Duodenal mucosa (tissue), 2 donors: ENCODE results near the gene LMNB1.
"Not testable (repeated sequence)": the region's sequence is repeated elsewhere in the genome, so short reads cannot be mapped to it uniquely, and the experiment has no call there.

Source experiments
- H3K27ac ChIP-seq: one replicate; pipeline ENCODE4 v1.7.0; 2013; ENCODE audit warnings: low read depth, low read length
- H3K27me3 ChIP-seq, 2 donors: one replicate each; pipeline ENCODE4 v1.7.0; 2013; ENCODE audit warnings: low read length in 2 of 2, control low read depth in 1 of 2; ENCODE audit not compliant: insufficient read depth in 2 of 2, control insufficient read depth in 1 of 2
- H3K36me3 ChIP-seq, 2 donors: one replicate each; pipeline ENCODE4 v1.7.0; 2013; ENCODE audit warnings: low read length in 2 of 2, control low read depth in 1 of 2; ENCODE audit not compliant: insufficient read depth in 2 of 2, control insufficient read depth in 1 of 2
- H3K4me1 ChIP-seq, 2 donors: one replicate each; pipeline ENCODE4 v1.7.0; 2013; ENCODE audit warnings: low read length in 2 of 2, control low read depth in 1 of 2; ENCODE audit not compliant: insufficient read depth in 2 of 2, control insufficient read depth in 1 of 2
- H3K4me3 ChIP-seq, 2 donors: one replicate each; pipeline ENCODE4 v1.7.0; 2013; ENCODE audit warnings: low read length in 2 of 2, low read depth in 1 of 2
- H3K9ac ChIP-seq, 2 donors: one replicate each; pipeline ENCODE4 v1.7.0; 2013; ENCODE audit warnings: low read length in 2 of 2, low read depth in 1 of 2
- H3K9me3 ChIP-seq, 2 donors: one replicate each; pipeline ENCODE4 v1.7.0; 2013; ENCODE audit warnings: low read length in 2 of 2, control low read depth in 1 of 2; ENCODE audit not compliant: control insufficient read depth in 1 of 2

LMNB1 gene

DNA sequence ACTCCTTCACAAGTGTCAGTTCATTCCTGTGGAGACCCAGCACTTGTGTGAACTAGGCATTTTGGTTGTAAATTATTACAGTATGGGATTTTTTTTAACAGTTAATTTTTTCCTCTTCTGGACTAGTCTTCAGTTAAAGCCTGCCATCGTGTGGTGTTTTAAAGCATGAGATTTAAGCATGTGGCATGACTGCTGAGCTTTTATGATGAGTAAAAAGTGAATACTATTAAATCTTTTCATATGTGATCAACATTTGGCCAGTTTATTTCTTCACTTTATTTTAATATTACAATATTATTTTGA lies 25.0 kb downstream of the LMNB1 start:
- H3K9me3 ChIP-seq = no peaks in the 10 kb centered on the region
- H3K27ac ChIP-seq = no peak overlapping the region
- peaks cover 5 to 8% of the 10 kb centered on the region in 2 donors for H3K36me3 ChIP-seq
- no peaks in the 10 kb centered on the region for H3K27me3 ChIP-seq
- H3K4me3 ChIP-seq = no peak overlapping the region
- no peak overlapping the region for H3K9ac ChIP-seq
- H3K4me1 ChIP-seq = no peaks in the 10 kb centered on the region

GRCh38 chr5:126805063-126805462 lies 28.1 kb downstream of the LMNB1 start:
- Histone ChIP-seq H3K27me3 (no peaks in the 10 kb centered on the region), H3K4me1 (no peaks in the 10 kb centered on the region), H3K27ac (no peak overlapping the region), H3K4me3 (no peak overlapping the region), H3K36me3 (peaks cover 5 to 12% of the 10 kb centered on the region in 2 donors), H3K9ac (no peak overlapping the region), H3K9me3 (no peaks in the 10 kb centered on the region)

GRCh38 chr5:126808521-126808988 lies 31.6 kb downstream of the LMNB1 start:
- Histone ChIP-seq H3K36me3 (peaks cover 5 to 26% of the 10 kb centered on the region in 2 donors), H3K27ac (no peak overlapping the region), H3K4me3 (no peak overlapping the region)

GRCh38 chr5:126809916-126810315 lies 33.0 kb downstream of the LMNB1 start:
- Histone ChIP-seq H3K9ac (no peak overlapping the region), H3K4me3 (no peak overlapping the region), H3K4me1 (no peaks in the 10 kb centered on the region), H3K36me3 (peaks cover 5 to 32% of the 10 kb centered on the region in 2 donors), H3K27me3 (no peaks in the 10 kb centered on the region), H3K27ac (no peak overlapping the region), H3K9me3 (no peaks in the 10 kb centered on the region)

More at GRCh38 chr5:126808521-126808988, 31.6 kb downstream of the LMNB1 start:
- H3K4me1 ChIP-seq = no peaks in the 10 kb centered on the region
- H3K9me3 ChIP-seq = no peaks in the 10 kb centered on the region
- H3K9ac ChIP-seq = no peak overlapping the region
- H3K27me3 ChIP-seq = no peaks in the 10 kb centered on the region

GRCh38 chr5:126810596-126811380 lies 33.9 kb downstream of the LMNB1 start:
- H3K9me3 ChIP-seq = no peaks in the 10 kb centered on the region
- no peak overlapping the region for H3K27ac ChIP-seq
- H3K36me3 ChIP-seq = peaks cover 5 to 31% of the 10 kb centered on the region in 2 donors
- no peaks in the 10 kb centered on the region for H3K27me3 ChIP-seq
- no peak overlapping the region for H3K9ac ChIP-seq
- no peak overlapping the region for H3K4me3 ChIP-seq
- no peaks in the 10 kb centered on the region for H3K4me1 ChIP-seq

- Histone ChIP-seq H3K9ac (no peak overlapping the region), H3K4me1 (no peaks in the 10 kb centered on the region), H3K4me3 (no peak overlapping the region), H3K9me3 (no peaks in the 10 kb centered on the region), H3K27ac (no peak overlapping the region), H3K27me3 (no peaks in the 10 kb centered on the region), H3K36me3 (peaks cover 3 to 30% of the 10 kb centered on the region in 2 donors)
These were observed 34.7 kb downstream of the LMNB1 start for GRCh38 chr5:126811515-126812198.

GRCh38 chr5:126812199-126812570 lies 35.2 kb downstream of the LMNB1 start:
- no peak overlapping the region for H3K4me3 ChIP-seq

DNA sequence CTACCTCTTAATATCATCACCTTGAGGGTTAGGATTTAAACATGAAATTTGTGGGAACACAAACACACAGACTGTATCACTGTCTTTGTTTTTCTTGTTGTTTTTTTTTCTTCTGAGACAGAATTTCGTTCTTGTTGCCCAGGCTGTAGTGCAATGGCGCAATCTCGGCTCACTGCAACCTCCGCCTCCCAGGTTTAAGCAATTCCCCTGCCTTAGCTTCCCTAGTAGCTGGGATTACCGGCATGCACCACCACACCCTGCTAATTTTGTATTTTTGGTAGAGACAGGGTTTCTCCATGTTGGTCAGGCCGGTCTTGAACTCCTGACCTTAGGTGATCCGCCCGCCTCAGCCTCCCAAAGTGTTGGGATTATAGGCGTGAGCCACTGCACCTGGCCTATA lies 36.9 kb downstream of the LMNB1 start:
- not testable (repeated sequence) for H3K4me1 ChIP-seq, H3K4me3 ChIP-seq, H3K27me3 ChIP-seq, H3K9me3 ChIP-seq, H3K27ac ChIP-seq, H3K9ac ChIP-seq
- peaks cover 3 to 33% of the 10 kb centered on the region in 2 donors for H3K36me3 ChIP-seq

More at GRCh38 chr5:126812199-126812570, 35.2 kb downstream of the LMNB1 start:
- H3K36me3 ChIP-seq = peaks cover 3 to 33% of the 10 kb centered on the region in 2 donors
- H3K9ac ChIP-seq = no peak overlapping the region
- H3K27ac ChIP-seq = no peak overlapping the region
- no peaks in the 10 kb centered on the region for H3K27me3 ChIP-seq
- no peaks in the 10 kb centered on the region for H3K4me1 ChIP-seq
- no peaks in the 10 kb centered on the region for H3K9me3 ChIP-seq

GRCh38 chr5:126814721-126815404 lies 37.9 kb downstream of the LMNB1 start:
- Histone ChIP-seq H3K36me3 (peaks cover 3 to 32% of the 10 kb centered on the region in 2 donors), H3K9ac (no peak overlapping the region), H3K27me3 (no peaks in the 10 kb centered on the region), H3K4me3 (no peak overlapping the region), H3K4me1 (no peaks in the 10 kb centered on the region), H3K27ac (no peak overlapping the region), H3K9me3 (no peaks in the 10 kb centered on the region)

DNA sequence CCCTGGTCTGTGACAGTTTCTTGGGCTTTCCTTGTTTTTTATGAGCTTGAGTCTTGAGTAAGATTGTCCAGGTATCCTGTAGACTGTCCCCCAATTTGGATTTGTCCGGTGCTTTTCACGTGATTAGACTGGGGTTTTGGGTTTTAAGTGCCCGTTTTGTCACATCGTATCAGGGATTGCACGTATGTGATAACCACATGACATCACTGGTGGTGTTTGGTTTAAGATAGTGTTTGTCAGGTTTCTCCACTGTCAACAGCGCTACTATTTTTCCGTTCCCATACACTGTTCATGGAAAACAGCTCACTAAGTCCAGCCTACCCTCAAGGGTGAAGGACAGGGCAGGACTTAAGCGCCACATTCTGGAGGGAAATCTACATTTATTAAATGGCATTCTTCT lies 39.7 kb downstream of the LMNB1 start:
- no peaks in the 10 kb centered on the region for H3K4me1 ChIP-seq
- H3K27ac ChIP-seq = no peak overlapping the region
- no peaks in the 10 kb centered on the region for H3K9me3 ChIP-seq
- H3K36me3 ChIP-seq = peaks cover 3 to 24% of the 10 kb centered on the region in 2 donors
- H3K4me3 ChIP-seq = no peak overlapping the region
- H3K9ac ChIP-seq = no peak overlapping the region
- H3K27me3 ChIP-seq = no peaks in the 10 kb centered on the region
